ENCODE measurements around the gene DIPK1C. TPM values are rescaled to one million over a fixed set of nuclear protein-coding genes. Genes with fewer than 3 reads are reported as not detected.

Gene DIPK1C
- total and polyA plus RNA-seq, 2 experiments from 2014 or later, result 0.07 TPM; not detected in 1

DNA sequence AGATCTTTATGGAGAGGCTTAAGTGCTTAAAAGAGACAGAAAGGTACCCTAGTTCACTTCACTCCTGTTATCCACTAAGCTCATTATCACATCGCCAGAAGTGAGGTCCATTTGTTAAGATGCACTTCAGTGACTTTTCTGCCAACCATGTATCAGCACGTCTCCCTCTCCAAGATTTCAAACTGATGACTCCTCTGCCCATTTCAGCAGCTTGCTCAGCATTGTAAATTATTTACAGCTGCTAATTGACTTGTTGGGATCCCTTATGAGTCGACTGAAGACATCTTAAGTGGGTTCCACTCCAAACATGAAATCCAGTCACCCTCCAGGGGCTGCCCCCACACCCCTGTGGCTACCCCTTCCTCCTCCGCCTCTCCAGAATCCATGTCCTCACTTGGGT is 37.3 kb downstream of the DIPK1C start:
- Histone ChIP-seq H3K4me2 (no peak overlapping the region), H3K9me2 (ENCODE audit: insufficient read depth) (0 out of 2 replicates have a peak, but pooled peaks cover 5% of the 10 kb centered on the region), H3K4me3 (no peak overlapping the region), H3F3A (replicated peaks; ENCODE audit: low read depth) (no peaks in the 10 kb centered on the region), H2AFZ (no peak overlapping the region), H3K36me3 (ENCODE audit: insufficient read depth) (no peaks in the 10 kb centered on the region), H3K27me3 (ENCODE audit: insufficient read depth) (no peaks in the 10 kb centered on the region), H4K20me1 (replicated peaks; ENCODE audit: insufficient read depth) (no peaks in the 10 kb centered on the region), H3K79me2 (replicated peaks; ENCODE audit: insufficient read depth) (no peaks in the 10 kb centered on the region), H3K27ac (ENCODE audit: low read depth) (no peak overlapping the region), H3K4me1 (ENCODE audit: insufficient read depth) (no peaks in the 10 kb centered on the region)
- no peaks in the 10 kb centered on the region for H3K36me3 Mint-ChIP-seq (ENCODE audit: low read depth)
- peaks cover 7% of the 10 kb centered on the region for H3K27me3 Mint-ChIP-seq (ENCODE audit: insufficient read depth, low read depth, poor library complexity)
- TF ChIP-seq ZNF331 (CRISPR knock-in tag; IDR thresholded peaks at IDR 0.05; ENCODE audit: low read depth) (no peak), STAT1 (IDR thresholded peaks at IDR 0.05; ENCODE audit: unreplicated experiment) (no peak), NANOG (IDR thresholded peaks at IDR 0.05; ENCODE audit: borderline replicate concordance) (no peak), JUNB (IDR thresholded peaks at IDR 0.05; ENCODE audit: unreplicated experiment) (no peak), POLR2AphosphoS5 (IDR thresholded peaks at IDR 0.05; ENCODE audit: low read depth) (no peak), EZH2phosphoT487 (IDR thresholded peaks at IDR 0.05; ENCODE audit: unreplicated experiment) (no peak), CREB1 (CRISPR knock-in tag; IDR thresholded peaks at IDR 0.05; ENCODE audit: low read depth) (no peak), ZNF114 (CRISPR knock-in tag; IDR thresholded peaks at IDR 0.05) (no peak), EZH2 (IDR thresholded peaks at IDR 0.05; ENCODE audit: low read depth, unreplicated experiment) (no peak)
- TF ChIP-seq, protein P1, sequence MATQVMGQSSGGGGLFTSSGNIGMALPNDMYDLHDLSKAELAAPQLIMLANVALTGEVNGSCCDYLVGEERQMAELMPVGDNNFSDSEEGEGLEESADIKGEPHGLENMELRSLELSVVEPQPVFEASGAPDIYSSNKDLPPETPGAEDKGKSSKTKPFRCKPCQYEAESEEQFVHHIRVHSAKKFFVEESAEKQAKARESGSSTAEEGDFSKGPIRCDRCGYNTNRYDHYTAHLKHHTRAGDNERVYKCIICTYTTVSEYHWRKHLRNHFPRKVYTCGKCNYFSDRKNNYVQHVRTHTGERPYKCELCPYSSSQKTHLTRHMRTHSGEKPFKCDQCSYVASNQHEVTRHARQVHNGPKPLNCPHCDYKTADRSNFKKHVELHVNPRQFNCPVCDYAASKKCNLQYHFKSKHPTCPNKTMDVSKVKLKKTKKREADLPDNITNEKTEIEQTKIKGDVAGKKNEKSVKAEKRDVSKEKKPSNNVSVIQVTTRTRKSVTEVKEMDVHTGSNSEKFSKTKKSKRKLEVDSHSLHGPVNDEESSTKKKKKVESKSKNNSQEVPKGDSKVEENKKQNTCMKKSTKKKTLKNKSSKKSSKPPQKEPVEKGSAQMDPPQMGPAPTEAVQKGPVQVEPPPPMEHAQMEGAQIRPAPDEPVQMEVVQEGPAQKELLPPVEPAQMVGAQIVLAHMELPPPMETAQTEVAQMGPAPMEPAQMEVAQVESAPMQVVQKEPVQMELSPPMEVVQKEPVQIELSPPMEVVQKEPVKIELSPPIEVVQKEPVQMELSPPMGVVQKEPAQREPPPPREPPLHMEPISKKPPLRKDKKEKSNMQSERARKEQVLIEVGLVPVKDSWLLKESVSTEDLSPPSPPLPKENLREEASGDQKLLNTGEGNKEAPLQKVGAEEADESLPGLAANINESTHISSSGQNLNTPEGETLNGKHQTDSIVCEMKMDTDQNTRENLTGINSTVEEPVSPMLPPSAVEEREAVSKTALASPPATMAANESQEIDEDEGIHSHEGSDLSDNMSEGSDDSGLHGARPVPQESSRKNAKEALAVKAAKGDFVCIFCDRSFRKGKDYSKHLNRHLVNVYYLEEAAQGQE (IDR thresholded peaks at IDR 0.05; ENCODE audit: unreplicated experiment), result no peak
- TF ChIP-seq, protein P2, sequence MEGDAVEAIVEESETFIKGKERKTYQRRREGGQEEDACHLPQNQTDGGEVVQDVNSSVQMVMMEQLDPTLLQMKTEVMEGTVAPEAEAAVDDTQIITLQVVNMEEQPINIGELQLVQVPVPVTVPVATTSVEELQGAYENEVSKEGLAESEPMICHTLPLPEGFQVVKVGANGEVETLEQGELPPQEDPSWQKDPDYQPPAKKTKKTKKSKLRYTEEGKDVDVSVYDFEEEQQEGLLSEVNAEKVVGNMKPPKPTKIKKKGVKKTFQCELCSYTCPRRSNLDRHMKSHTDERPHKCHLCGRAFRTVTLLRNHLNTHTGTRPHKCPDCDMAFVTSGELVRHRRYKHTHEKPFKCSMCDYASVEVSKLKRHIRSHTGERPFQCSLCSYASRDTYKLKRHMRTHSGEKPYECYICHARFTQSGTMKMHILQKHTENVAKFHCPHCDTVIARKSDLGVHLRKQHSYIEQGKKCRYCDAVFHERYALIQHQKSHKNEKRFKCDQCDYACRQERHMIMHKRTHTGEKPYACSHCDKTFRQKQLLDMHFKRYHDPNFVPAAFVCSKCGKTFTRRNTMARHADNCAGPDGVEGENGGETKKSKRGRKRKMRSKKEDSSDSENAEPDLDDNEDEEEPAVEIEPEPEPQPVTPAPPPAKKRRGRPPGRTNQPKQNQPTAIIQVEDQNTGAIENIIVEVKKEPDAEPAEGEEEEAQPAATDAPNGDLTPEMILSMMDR (conservative IDR thresholded peaks at IDR 0.05; ENCODE audit: low read depth in 2 of 2), result no peak
- TF ChIP-seq, protein P3, sequence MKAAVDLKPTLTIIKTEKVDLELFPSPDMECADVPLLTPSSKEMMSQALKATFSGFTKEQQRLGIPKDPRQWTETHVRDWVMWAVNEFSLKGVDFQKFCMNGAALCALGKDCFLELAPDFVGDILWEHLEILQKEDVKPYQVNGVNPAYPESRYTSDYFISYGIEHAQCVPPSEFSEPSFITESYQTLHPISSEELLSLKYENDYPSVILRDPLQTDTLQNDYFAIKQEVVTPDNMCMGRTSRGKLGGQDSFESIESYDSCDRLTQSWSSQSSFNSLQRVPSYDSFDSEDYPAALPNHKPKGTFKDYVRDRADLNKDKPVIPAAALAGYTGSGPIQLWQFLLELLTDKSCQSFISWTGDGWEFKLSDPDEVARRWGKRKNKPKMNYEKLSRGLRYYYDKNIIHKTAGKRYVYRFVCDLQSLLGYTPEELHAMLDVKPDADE (IDR thresholded peaks at IDR 0.05), result no peak
- TF ChIP-seq, protein P4, sequence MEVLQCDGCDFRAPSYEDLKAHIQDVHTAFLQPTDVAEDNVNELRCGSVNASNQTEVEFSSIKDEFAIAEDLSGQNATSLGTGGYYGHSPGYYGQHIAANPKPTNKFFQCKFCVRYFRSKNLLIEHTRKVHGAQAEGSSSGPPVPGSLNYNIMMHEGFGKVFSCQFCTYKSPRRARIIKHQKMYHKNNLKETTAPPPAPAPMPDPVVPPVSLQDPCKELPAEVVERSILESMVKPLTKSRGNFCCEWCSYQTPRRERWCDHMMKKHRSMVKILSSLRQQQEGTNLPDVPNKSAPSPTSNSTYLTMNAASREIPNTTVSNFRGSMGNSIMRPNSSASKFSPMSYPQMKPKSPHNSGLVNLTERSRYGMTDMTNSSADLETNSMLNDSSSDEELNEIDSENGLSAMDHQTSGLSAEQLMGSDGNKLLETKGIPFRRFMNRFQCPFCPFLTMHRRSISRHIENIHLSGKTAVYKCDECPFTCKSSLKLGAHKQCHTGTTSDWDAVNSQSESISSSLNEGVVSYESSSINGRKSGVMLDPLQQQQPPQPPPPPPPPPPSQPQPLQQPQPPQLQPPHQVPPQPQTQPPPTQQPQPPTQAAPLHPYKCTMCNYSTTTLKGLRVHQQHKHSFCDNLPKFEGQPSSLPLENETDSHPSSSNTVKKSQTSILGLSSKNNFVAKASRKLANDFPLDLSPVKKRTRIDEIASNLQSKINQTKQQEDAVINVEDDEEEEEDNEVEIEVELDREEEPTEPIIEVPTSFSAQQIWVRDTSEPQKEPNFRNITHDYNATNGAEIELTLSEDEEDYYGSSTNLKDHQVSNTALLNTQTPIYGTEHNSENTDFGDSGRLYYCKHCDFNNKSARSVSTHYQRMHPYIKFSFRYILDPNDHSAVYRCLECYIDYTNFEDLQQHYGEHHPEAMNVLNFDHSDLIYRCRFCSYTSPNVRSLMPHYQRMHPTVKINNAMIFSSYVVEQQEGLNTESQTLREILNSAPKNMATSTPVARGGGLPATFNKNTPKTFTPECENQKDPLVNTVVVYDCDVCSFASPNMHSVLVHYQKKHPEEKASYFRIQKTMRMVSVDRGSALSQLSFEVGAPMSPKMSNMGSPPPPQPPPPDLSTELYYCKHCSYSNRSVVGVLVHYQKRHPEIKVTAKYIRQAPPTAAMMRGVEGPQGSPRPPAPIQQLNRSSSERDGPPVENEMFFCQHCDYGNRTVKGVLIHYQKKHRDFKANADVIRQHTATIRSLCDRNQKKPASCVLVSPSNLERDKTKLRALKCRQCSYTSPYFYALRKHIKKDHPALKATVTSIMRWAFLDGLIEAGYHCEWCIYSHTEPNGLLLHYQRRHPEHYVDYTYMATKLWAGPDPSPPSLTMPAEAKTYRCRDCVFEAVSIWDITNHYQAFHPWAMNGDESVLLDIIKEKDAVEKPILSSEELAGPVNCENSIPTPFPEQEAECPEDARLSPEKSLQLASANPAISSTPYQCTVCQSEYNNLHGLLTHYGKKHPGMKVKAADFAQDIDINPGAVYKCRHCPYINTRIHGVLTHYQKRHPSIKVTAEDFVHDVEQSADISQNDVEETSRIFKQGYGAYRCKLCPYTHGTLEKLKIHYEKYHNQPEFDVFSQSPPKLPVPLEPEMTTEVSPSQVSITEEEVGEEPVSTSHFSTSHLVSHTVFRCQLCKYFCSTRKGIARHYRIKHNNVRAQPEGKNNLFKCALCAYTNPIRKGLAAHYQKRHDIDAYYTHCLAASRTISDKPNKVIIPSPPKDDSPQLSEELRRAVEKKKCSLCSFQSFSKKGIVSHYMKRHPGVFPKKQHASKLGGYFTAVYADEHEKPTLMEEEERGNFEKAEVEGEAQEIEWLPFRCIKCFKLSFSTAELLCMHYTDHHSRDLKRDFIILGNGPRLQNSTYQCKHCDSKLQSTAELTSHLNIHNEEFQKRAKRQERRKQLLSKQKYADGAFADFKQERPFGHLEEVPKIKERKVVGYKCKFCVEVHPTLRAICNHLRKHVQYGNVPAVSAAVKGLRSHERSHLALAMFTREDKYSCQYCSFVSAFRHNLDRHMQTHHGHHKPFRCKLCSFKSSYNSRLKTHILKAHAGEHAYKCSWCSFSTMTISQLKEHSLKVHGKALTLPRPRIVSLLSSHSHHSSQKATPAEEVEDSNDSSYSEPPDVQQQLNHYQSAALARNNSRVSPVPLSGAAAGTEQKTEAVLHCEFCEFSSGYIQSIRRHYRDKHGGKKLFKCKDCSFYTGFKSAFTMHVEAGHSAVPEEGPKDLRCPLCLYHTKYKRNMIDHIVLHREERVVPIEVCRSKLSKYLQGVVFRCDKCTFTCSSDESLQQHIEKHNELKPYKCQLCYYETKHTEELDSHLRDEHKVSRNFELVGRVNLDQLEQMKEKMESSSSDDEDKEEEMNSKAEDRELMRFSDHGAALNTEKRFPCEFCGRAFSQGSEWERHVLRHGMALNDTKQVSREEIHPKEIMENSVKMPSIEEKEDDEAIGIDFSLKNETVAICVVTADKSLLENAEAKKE (CRISPR knock-in tag; IDR thresholded peaks at IDR 0.05), result no peak
- no peak overlapping the region for H3K4me3 Mint-ChIP-seq
- no peaks in the 10 kb centered on the region; the same call in 1 of the 3 replicates for H3K9me3 Mint-ChIP-seq
- DNase-seq (ENCODE audit: low spot score) (no peak), ATAC-seq (no peak)
- no peak overlapping the region for H3K27ac Mint-ChIP-seq
- H3K4me1 Mint-ChIP-seq, result peaks cover 3% of the 10 kb centered on the region; the same call in 1 of the 3 replicates
